Muscle of arm (tissue), 12 donors: ENCODE measurements around the gene B3GALNT2. TPM values are rescaled to one million over a fixed set of nuclear protein-coding genes. Genes with fewer than 3 reads are reported as not detected.

ENCODE experiments used
- DNase-seq: peaks from one replicate; pipeline ENCODE4 v3.0.0-alpha.2; 2013
- polyA plus RNA-seq, 12 donors: library from polyadenylated mRNA; unstranded; fragments of 120-200 nt; gene quantifications; one replicate each; pipeline ENCODE4 v1.2.1, GENCODE V29; 2013; ENCODE audit not compliant: insufficient read length in 12 of 12

B3GALNT2 gene
- polyA plus RNA-seq, 12 donors = 16.5 to 32.8 (median 24.9) TPM; not detected in 1

- DNase-seq = no peak
These were observed 92.5 kb downstream of the B3GALNT2 start for GRCh38 chr1:235411489-235412486.

DNA sequence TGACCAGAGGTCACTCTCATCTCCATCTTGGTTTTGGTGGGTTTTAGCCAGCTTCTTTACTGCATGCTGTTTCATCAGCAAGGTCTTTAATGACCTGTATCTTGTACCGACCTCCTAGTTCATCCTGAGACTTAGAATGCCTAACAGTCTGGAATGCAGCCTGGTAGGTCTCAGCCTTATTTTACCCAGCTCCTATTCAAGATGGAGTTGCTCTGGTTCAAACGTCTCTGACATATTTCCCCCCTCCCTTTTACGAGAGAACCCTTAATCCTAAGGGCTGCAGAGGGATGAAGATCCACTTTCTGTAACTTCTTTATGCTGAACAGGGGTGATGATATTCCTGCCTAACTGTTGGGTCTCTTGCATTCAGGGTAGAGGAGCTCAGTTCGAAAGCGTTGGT is 93.8 kb downstream of the B3GALNT2 start:
- no peak for DNase-seq

DNA sequence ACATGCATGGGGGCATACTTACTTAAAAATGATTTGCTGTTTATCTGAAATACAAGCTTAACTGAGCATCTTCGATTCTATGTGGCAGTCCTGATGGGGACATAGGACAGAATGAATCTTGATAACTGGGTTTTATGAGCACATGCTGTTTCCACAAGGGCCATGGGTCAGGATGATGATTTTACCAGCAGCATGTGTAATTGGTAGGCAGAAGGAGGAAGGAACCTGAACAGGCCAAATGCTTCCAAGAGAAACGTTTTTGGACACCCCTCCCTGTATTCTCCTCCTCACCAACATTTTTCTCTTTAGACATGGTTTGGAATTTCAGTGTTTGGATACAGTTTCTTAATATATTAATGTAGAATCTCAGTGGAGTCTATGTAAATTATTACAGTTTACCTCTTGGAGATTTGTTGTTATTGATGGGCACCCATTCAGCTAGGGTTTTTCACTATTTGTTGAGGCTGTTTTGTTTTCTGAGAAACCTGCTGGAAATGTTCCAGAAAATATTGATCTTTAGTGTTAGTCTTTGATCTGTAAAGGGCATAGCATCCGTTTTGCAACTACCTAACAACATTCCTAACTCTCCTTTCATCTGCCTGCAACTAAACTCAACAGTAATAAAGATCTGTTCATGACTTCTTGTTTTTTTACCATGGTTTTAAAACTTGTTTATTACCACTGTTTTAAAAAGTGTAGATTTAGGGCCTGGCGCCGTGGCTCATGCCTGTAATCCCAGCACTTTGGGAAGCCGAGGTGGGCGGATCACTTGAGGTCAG is 95.0 kb downstream of the B3GALNT2 start:
- DNase-seq = no peak

GRCh38 chr1:235408503-235408960 is 95.7 kb downstream of the B3GALNT2 start:
- DNase-seq = no peak

- no peak for DNase-seq
These were observed 96.8 kb downstream of the B3GALNT2 start for GRCh38 chr1:235407419-235407818.

GRCh38 chr1:235404190-235404589 is 100.1 kb downstream of the B3GALNT2 start:
- no peak for DNase-seq

DNA sequence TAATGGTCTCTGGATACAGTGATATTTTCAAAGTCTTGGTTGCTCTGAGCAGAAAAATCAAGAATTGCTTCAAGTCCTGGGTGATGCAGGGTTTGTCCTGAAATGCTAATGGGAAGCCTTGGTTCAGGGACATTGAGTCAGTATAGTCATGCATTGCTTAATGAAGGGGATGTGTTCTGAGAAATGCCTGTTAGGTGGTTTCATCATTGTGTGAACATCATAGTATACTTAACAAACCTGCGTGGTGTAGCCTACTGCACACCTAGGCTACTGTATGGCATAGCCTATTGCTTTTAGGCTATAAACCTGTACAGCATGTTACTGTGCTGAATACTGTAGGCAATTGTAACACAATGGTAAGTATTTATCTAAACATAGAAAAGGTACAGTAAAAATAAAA is 100.7 kb downstream of the B3GALNT2 start:
- no peak for DNase-seq

DNA sequence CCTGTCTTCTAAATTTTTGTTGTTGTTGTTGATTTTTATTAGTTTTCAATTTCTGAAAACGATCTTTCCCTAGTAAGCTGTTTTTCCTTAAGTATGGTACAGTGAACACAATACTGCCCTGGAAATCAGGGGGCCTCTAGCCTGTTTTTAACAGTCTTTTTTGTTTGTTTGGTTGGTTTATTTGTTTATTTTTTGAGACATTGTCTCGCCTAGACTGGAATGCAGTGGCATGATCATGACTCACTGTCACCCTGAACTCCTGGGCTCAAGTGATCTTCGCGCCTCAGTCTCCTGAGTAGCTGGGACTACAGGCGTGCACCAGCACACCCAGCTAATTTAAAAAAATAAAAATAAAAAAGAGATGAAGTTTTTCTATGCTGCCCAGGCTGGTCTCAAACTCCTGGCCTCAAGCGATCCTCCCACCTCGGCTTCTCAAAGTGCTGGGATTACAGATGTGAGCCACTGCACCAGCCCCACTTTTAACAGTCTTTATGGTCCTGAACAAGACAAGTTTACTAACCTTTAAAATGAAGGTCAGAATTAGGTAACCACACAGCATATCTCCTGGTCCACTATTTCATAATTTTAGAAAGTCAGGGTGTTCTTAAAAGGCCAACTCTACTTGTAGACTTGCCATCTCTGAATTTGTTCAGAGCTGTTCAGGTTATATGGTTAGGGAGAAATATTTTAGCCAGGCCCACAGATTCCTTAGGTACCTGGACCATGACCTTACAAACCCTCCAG is 101.6 kb downstream of the B3GALNT2 start:
- no peak for DNase-seq

- DNase-seq = no peak
These were observed 103.0 kb downstream of the B3GALNT2 start for GRCh38 chr1:235401251-235401650.

Other genes with a start within 250 kb of the B3GALNT2 start
- gene ARID4B, start 176.3 kb downstream of the B3GALNT2 start, polyA plus RNA-seq = 10 to 100 TPM in 11 of 12 donors, not detected in 1; 20.1 to 52.3 (median 24.5) TPM
- gene GGPS1, start 175.9 kb downstream of the B3GALNT2 start, polyA plus RNA-seq = 10 to 100 TPM in 11 of 12 donors, not detected in 1; 35.0 to 47.3 (median 41.1) TPM
- 10 to 100 TPM in 11 of 12 donors, not detected in 1; 32.2 to 64.2 (median 56.0) TPM for gene TBCE, start 137.0 kb downstream of the B3GALNT2 start, polyA plus RNA-seq
- gene GNG4, start 145.3 kb upstream of the B3GALNT2 start, polyA plus RNA-seq = 1 to 10 TPM in 6 of 12 donors, under 1 TPM in 5, not detected in 1; 0.52 to 6.4 (median 1.1) TPM